HG02885 (cell line): ENCODE results near the gene GATA5.

Experiments used
- ATAC-seq: cut with Tn5 transposase; IDR thresholded peaks from one replicate; pipeline ENCODE4 v1.9.1; 2021; ENCODE audit warnings: mild to moderate bottlenecking; ENCODE audit not compliant: unreplicated experiment, poor library complexity

Gene GATA5

DNA sequence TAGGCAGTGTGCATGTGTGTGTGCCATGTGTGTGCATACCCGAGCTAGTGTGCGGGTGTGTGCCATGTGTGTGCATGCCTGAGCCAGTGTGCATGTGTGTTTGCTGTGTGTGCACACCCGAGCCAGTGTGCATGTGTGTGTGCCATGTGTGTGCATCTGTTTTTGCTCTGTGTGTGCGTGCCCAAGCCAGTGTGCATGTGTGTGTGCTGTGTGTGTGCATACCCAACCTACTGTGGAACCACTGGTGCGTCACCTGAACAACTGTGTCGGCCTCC lies 54.1 kb downstream of the GATA5 start:
- no peak for ATAC-seq

DNA sequence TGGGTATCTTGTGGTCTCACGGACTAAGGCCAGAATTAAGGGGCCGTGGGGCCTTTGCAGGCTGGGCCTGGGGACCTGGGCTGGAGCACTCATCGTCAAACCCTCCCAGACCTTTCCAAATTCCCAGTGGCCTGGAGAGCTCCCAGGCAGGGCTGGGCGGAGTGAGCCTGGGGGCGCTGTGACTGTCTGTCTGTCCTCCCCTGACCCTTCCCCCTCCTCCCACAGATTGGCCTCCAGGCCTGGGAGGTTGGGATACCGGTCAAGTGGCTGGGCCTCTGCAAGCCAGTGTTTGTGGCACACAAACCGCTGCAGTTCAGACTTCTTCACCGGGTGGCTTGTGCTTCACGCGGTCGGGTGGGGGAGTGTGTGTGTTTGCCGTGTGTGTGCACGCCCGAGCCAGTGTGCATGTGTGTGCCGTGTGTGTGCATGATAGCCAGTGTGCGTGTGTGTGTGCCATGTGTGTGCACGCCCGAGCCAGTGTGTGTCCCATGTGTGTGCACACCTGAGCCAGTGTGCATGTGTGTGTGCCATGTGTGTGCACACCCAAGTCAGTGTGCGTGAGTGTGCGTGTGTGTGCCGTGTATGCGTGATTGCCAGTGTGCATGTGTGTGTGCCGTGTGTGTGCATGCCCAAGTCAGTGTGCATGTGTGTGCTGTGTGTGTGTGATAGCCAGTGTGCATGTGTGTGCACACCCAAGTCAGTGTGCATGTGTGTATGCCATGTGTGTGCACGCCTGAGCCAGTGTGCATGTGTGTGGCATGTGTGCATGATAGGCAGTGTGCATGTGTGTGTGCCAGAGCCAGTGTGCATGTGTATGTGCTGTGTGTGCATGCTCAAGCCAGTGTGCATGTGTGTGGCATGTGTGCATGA lies 54.7 kb downstream of the GATA5 start:
- no peak for ATAC-seq

DNA sequence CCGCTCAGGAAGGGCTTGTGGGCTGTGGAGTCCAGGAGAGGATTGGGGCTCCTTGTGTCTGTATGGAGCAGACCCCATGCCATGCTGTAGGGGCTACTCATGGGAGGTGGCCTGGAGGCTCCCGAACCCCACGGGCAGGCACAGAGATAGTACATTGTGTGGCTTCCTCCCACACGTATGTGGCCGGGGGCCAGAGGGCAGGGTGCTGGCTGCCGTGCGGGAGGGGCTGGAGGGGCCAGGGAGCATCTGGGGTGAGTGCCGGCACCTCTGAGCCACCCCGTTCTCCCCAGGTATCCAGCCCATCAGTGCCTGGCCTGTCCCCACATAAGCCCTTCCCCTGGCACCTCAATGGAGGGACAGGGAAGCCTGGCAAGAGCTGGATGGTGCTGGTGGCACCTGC lies 56.0 kb downstream of the GATA5 start:
- ATAC-seq = no peak

DNA sequence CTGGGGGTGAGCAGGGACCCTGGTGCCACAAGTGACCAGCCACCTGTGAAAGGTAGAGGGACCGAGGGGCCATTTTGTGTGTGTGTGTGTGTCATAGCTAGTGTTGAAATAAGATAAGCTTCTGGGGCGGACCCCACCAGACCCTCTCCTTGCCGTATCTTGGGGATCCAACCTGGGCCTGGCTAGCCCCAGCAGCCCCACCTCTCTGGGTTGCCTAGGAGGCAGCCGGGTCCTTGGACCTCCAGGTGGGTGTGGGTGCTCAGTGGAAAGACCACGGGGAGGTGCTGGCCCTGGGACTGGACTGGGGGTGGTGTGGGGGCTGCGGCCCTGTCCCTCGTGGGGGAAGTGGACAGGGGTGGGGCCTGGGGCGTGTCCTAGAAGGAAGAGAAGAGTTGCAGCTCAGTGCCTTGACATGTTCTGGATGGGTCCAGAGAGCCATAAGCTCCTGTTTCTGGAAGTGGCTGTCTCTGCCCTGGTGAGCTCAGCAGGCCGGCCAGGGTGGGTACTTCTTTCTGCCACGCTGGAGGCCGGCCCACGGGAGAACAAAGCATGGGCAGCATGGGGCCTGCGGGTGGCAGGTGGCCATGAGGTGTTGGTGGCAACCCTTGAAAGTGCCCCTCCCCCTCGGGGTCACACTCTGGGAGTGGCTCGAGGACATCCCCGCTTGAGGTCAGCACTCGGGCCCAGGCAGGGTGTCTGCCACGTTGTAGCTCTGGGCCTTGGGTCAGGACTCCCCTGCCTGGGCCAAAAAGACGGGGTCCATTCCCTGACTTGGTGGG lies 56.9 kb downstream of the GATA5 start:
- no peak for ATAC-seq

DNA sequence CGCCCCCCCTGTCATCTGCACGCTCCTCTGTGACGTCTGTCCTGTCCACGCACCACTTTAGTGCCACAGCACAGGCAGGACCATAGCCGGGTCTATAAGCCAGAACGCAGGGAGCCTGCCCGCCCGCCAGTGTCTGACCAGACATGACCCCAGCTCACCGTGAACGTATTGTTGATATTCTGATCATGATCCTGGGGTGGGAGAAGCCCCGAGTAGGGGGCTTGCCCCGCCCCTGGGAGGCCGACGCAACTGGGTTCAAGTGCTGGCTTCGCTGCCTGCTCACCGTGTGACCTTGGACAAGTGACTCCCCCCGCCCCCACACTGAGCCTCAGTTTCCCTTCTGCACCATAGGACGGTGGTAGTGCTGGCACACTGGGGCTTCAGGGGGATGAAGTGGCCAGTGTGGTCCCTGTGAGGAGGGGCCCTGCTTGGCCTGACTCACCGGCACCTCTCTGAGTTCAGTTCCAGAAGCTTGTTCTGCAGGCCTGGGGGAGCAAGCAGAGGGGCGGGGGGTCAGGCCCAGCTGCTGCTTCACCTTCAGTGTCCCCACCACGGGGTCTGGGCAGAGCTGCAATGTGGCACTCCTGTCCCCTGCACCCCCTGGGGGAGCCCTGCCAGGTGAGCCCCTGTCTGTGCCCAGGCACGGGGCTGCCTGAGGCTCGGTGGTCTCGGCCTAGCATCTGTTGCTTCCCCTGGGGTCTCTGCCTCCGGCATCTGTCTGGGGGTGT lies 57.6 kb downstream of the GATA5 start:
- no peak for ATAC-seq

DNA sequence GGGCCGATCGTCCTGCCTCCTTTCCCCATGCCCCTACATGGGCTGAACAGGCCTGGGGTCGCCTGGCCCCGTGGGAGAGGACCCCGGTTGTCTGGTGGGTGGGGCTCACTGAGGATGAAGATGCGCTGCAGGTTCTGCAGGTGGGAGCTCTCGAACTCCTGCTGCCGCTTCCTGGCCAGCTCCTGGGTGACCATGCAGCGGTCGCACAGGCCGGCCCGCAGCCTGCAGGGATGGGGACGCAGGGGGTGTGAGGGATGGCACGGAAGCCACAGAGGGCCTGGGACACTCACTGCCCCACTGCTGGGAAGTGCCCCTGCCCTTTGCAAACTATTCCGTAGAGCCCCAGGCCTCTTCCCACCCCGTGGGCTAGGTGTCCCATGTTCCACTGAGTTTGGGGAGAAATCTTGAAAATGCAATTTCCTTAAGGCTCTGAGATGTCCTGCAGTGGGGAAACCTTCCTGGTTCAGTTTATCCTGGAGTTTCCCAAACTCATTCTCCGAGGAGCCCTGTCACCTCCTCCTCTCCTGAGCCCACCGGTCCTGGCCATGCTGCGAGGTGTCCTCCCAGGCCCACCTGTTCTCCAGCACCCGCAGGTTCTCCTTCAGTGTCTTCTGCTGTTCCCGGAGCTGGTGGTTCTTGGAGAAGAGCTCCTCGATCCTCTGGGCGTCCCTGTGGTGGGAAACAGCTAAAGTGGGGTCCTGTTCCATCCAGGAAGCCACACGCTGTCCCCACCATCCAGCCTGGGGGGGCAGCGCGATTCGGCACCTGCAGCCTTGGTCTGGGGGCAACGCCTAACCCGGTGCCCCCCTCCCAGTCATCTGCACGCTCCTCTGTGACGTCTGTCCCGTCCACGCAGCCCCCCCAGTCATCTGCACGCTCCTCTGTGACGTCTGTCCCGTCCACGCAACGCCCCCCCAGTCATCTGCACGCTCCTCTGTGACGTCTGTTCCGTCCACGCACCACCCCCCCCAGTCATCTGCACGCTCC lies 58.9 kb downstream of the GATA5 start:
- ATAC-seq = no peak

DNA sequence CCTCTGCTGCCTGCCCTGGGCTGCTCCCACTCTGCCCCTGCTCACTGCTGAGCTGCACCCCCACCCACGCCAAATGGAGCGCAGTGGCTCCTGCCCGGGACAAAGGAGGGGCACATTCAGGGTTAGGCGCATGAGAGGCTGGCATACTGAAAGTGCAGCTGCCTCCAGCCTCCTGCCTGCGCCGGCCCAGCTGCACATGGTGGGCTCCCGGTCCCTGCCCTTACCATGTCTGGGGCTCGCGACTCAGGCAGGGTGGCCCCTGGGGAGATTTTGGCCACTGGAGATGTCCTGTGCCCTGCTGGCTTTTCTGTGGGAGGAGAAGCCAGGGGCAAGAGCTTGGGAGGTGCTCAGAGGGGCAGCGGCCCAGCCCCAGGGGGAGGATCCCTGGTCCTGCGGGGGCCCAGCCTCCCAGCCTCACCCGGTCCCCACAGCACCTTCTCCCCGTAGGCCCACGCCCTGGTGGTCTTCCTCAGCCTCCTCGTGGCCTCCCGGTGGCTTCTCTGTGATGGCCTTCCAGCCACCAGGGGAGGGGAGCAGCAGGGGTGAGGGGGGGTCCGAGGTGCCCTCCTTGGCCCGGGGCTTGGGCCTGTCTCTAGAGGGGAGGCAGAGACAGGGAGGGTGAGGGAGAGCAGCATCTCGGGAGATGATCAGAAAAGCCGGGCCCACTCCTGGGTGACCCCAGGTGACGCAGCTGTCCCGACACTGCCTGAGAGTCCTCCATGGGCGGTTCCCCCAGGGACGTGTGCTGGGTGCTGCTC lies 60.3 kb downstream of the GATA5 start:
- no peak for ATAC-seq

DNA sequence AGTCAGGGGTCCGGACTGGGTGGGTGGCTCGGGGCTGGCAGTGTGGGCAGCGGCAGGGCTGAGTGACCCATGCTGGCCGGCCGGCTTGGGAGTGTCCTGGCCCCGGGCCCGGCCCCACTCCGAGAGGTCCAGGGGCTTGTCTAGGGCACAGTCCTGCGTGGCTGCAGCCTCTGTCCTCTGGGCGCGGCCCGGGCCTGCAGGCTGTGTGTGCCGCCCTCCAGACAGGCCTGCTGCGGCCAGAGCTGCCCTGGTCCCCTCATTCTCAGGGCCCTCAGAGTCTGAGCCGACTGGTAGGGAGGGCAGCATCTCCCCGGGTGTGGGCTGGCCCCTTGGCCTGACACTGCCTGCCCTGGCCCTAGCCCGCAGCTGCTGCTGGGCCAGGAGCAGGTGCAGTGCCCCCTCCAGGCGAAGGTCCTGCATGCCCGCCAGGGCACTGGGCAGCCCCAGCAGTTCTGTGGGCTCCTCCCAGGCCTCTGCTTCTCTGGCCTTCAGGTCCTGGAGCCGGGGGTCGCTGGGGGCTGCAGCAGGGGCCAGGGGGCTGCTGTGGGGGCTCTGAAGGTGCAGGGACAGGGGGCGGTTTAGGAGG lies 61.8 kb downstream of the GATA5 start:
- ATAC-seq = no peak
